Measurements from ENCODE around the gene CACNB2. TPM values are rescaled to one million over a fixed set of nuclear protein-coding genes. Genes with fewer than 3 reads are reported as not detected.

Gene CACNB2
- total and polyA plus RNA-seq, 8 donors, result 4.0 to 14.8 (median 11.8) TPM

DNA sequence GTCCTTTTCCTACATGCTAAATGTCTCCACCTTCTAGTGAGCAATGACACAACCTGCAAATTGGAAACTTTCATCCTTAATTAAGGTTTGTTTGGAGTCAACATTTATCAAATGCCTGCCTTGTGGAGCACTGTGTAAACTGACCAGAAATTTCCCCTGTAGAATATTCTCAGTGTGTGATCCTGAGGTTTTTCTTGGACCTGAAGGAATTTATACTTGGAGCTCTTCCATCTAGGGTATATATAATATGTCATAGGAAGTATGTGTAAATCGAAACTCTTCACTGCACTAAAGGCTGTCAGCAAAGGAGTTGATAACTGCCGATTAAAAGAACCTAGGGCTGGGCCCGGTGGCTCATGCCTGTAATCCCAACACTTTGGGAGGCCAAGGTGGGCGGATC is 358.8 kb downstream of the CACNB2 start:
- intact Hi-C loops (cut with DNase I), result no loop called here
- no peak for DNase-seq
- H3K9me3 ChIP-seq, result no peaks in the 10 kb centered on the region
- no peaks in the 10 kb centered on the region for H3K36me3 ChIP-seq
- no peaks in the 10 kb centered on the region for H3K4me1 ChIP-seq
- H3K4me3 ChIP-seq, result no peak overlapping the region
- H3K27me3 ChIP-seq, result no peaks in the 10 kb centered on the region
- no peak for ATAC-seq
- H3K27ac ChIP-seq, result no peak overlapping the region
- TF ChIP-seq, protein P1, sequence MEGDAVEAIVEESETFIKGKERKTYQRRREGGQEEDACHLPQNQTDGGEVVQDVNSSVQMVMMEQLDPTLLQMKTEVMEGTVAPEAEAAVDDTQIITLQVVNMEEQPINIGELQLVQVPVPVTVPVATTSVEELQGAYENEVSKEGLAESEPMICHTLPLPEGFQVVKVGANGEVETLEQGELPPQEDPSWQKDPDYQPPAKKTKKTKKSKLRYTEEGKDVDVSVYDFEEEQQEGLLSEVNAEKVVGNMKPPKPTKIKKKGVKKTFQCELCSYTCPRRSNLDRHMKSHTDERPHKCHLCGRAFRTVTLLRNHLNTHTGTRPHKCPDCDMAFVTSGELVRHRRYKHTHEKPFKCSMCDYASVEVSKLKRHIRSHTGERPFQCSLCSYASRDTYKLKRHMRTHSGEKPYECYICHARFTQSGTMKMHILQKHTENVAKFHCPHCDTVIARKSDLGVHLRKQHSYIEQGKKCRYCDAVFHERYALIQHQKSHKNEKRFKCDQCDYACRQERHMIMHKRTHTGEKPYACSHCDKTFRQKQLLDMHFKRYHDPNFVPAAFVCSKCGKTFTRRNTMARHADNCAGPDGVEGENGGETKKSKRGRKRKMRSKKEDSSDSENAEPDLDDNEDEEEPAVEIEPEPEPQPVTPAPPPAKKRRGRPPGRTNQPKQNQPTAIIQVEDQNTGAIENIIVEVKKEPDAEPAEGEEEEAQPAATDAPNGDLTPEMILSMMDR (IDR thresholded peaks at IDR 0.05), result no peak

DNA sequence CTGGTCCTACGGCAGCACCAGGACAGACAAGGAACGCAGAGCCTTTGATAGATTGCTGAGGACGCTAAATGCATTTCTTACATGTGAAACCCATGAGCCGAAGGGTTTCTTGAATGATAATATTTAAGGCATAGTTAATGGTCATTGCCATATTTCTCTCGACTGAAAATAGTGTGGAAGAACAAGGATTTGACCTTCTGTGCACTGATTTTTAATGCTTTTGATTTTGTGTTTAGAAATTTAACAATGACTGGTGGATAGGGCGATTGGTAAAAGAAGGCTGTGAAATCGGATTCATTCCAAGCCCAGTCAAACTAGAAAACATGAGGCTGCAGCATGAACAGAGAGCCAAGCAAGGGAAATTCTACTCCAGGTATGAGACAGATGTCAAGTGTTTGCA is 360.4 kb downstream of the CACNB2 start:
- H3K27ac ChIP-seq, result no peak overlapping the region
- H3K4me3 ChIP-seq, result no peak overlapping the region
- DNase-seq (no peak), ATAC-seq (no peak)
- no peaks in the 10 kb centered on the region for H3K36me3 ChIP-seq
- H3K27me3 ChIP-seq, result no peaks in the 10 kb centered on the region
- TF ChIP-seq, protein P1 (IDR thresholded peaks at IDR 0.05), result no peak
- intact Hi-C loops (cut with DNase I), result no loop called here
- no peaks in the 10 kb centered on the region for H3K9me3 ChIP-seq
- no peaks in the 10 kb centered on the region for H3K4me1 ChIP-seq

DNA sequence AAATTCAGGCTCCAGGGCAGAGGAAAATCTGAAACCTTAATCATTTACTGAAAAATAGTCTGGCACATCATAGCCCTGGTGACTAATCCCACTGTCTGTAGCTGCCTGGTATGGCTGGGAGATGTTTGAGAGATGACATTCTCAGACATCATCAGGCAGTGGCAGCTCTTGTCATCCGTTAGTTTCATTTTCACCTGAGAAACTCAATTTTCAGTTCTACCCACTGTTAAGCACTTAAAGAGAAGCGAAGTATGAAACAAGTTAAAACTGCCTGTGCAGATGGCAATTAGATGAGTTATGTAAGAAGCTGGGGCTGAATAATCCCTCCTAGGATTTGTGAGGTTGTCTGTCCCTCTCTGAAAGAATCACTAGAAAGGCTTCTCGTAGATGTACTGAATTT is 361.0 kb downstream of the CACNB2 start:
- Histone ChIP-seq H3K9me3 (no peaks in the 10 kb centered on the region), H3K27ac (no peak overlapping the region), H3K4me3 (no peak overlapping the region), H3K4me1 (no peaks in the 10 kb centered on the region), H3K27me3 (no peaks in the 10 kb centered on the region), H3K36me3 (no peaks in the 10 kb centered on the region)
- ATAC-seq (no peak), DNase-seq (no peak)
- intact Hi-C loops (cut with DNase I), result no loop called here
- TF ChIP-seq, protein P1 (IDR thresholded peaks at IDR 0.05), result no peak

DNA sequence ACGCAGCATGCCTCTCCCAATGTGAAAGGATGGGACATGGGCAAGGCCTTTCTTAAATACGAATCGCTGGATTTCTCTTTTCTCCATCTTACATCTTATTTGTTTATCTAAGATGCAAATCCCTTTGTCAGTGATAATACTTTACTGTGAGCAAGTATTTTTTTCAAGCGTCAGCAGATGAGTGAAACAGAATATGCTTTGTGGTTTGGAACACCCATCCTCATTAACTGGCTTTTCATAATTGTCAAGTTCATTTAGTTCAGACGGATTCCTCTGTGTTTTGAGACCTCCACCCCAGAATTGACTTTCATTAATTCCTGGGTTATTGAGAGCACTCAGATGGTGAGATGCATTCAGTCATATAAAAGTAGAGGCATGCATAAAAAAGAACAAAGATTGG is 361.4 kb downstream of the CACNB2 start:
- intact Hi-C loops (cut with DNase I), result no loop called here
- H3K9me3 ChIP-seq, result no peaks in the 10 kb centered on the region
- ATAC-seq (no peak), DNase-seq (no peak)
- H3K27ac ChIP-seq, result no peak overlapping the region
- TF ChIP-seq, protein P1 (IDR thresholded peaks at IDR 0.05), result no peak
- H3K4me3 ChIP-seq, result no peak overlapping the region
- H3K4me1 ChIP-seq, result no peaks in the 10 kb centered on the region
- H3K36me3 ChIP-seq, result no peaks in the 10 kb centered on the region
- no peaks in the 10 kb centered on the region for H3K27me3 ChIP-seq

DNA sequence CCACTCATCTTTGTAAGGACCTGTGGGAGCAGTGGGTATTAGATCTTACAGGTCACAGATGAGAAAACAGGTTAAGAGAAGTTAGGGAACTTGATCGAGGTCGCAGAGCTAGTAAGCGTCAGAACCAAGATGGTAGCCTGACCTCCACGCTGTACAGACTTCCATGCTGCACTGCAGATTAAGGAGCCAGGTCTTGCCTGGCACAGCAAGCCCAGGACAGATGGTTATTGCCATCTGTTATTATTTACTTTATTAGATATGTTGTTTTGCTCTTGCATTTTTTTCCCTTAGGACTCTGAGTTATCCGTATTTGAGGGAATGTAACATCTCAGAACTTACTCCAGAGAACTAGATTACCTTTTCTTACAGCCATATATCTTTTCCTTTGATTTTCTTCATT is 363.9 kb downstream of the CACNB2 start:
- Histone ChIP-seq H3K4me1 (no peaks in the 10 kb centered on the region), H3K4me3 (no peak overlapping the region), H3K27me3 (no peaks in the 10 kb centered on the region), H3K9me3 (no peaks in the 10 kb centered on the region), H3K27ac (no peak overlapping the region), H3K36me3 (no peaks in the 10 kb centered on the region)
- intact Hi-C loops (cut with DNase I), result no loop called here
- TF ChIP-seq, protein P1 (IDR thresholded peaks at IDR 0.05), result no peak
- no peak for ATAC-seq
- no peak for DNase-seq
